ENCODE results near the gene TMEM41B. TPM values are rescaled to one million over a fixed set of nuclear protein-coding genes. Genes with fewer than 3 reads are reported as not detected.

The TMEM41B gene
- polyA plus RNA-seq, 1 donor (not counting 4 experiments of a cell fraction or from before 2014, with no cell fraction given), result 69.3 TPM

DNA sequence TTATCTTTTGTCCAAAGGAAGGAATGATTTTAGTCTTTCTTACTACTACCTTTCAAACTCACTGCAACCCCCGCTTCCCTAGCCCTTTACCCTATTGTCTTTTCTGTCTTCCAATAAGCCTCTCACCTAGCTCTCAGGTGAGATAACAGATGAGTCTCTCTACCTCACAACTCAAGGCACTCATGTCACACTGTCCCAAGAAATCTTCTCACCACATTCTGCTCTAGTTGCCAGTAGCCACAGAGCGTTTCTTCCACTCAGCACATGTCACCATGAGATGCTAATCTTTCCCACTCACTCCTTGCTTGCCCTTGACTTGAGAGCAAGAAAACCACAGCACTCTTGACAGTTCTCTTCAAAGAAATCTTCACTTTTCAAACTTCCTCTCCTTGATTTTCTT is 32.7 kb upstream of the TMEM41B start:
- Histone ChIP-seq H2AFZ (ENCODE audit: control insufficient read depth, low read length) (no peak overlapping the region), H3K27me3 (ENCODE audit: control insufficient read depth, extremely low read depth, insufficient read depth, low read length) (no peaks in the 10 kb centered on the region), H3K9ac (ENCODE audit: control insufficient read depth, extremely low read depth, insufficient read depth, low read length) (no peak overlapping the region), H3K9me1 (ENCODE audit: control insufficient read depth, extremely low read depth, insufficient read depth, low read length) (no peaks in the 10 kb centered on the region), H3K4me3 (ENCODE audit: control insufficient read depth in 2 of 3, extremely low read depth in 1 of 3, insufficient read depth in 2 of 3, low read depth in 1 of 3, low read length in 3 of 3) (no peak overlapping the region), H3K79me2 (ENCODE audit: control insufficient read depth, insufficient read depth, low read length) (no peaks in the 10 kb centered on the region), H3K4me2 (ENCODE audit: control insufficient read depth, extremely low read depth, insufficient read depth, low read depth, low read length) (no peak overlapping the region), H3K4me1 (ENCODE audit: control insufficient read depth, extremely low read depth, insufficient read depth, low read length) (peaks cover 4% of the 10 kb centered on the region), H4K20me1 (ENCODE audit: control insufficient read depth, extremely low read depth, insufficient read depth, low read length) (no peaks in the 10 kb centered on the region), H3K9me3 (ENCODE audit: control insufficient read depth, low read depth, low read length) (no peaks in the 10 kb centered on the region), H3K27ac (ENCODE audit: control insufficient read depth, insufficient read depth, low read length) (no peak overlapping the region), H3K36me3 (ENCODE audit: control insufficient read depth in 2 of 2, extremely low read depth in 1 of 2, insufficient read depth in 2 of 2, low read length in 2 of 2) (no peaks in the 10 kb centered on the region)
- TF ChIP-seq, protein P1, sequence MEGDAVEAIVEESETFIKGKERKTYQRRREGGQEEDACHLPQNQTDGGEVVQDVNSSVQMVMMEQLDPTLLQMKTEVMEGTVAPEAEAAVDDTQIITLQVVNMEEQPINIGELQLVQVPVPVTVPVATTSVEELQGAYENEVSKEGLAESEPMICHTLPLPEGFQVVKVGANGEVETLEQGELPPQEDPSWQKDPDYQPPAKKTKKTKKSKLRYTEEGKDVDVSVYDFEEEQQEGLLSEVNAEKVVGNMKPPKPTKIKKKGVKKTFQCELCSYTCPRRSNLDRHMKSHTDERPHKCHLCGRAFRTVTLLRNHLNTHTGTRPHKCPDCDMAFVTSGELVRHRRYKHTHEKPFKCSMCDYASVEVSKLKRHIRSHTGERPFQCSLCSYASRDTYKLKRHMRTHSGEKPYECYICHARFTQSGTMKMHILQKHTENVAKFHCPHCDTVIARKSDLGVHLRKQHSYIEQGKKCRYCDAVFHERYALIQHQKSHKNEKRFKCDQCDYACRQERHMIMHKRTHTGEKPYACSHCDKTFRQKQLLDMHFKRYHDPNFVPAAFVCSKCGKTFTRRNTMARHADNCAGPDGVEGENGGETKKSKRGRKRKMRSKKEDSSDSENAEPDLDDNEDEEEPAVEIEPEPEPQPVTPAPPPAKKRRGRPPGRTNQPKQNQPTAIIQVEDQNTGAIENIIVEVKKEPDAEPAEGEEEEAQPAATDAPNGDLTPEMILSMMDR (optimal IDR thresholded peaks at IDR 0.05 in 1 of 3, IDR thresholded peaks at IDR 0.05 in 1 of 3, conservative IDR thresholded peaks at IDR 0.05 in 1 of 3; ENCODE audit: extremely low read depth in 1 of 3, insufficient read depth in 2 of 3, low read length in 3 of 3), result no peak
- TF ChIP-seq EZH2 (IDR thresholded peaks at IDR 0.05; ENCODE audit: low read length), result no peak
- dilution Hi-C loops (cut with MboI; ENCODE audit: extremely low pct_ligation_motif_present, low sequenced_read_pairs), result no loop called here
- DNase-seq (ENCODE audit: low read depth, low spot score) (no peak), FAIRE-seq (no peak)

DNA sequence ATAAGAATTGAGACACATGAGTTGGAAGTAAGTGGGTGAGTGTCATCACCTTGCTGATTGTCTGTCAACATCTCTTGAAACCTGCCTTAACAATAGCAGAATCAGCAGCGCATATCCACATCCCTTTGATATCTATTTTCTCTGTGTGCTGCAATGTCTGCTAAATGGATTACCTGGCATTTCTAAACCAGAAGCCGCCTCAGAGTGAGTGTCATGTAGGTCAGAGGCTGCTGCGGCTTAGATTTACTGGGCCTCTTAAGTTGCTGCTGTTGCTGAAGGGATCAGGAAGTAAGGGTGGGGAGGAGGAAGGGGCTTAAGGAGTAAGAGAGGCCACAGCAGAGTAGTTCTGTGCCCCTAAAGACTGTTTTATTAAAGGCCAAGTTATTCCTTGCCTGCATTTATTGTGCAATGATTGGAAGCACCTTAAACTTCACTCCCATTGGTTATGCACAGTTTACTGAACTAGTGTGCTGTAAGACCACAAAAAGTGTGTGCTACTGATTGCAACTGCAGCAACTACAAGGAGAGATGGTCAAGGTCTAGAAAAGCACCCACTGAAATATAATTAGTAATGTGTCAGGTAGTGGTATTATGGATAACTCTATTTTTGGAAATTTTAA is 29.8 kb upstream of the TMEM41B start:
- no peak for TF ChIP-seq EZH2 (IDR thresholded peaks at IDR 0.05; ENCODE audit: low read length)
- TF ChIP-seq, protein P1 (optimal IDR thresholded peaks at IDR 0.05 in 1 of 3, IDR thresholded peaks at IDR 0.05 in 1 of 3, conservative IDR thresholded peaks at IDR 0.05 in 1 of 3; ENCODE audit: extremely low read depth in 1 of 3, insufficient read depth in 2 of 3, low read length in 3 of 3), result no peak
- Histone ChIP-seq H3K9me3 (ENCODE audit: control insufficient read depth, low read depth, low read length) (no peaks in the 10 kb centered on the region), H3K36me3 (ENCODE audit: control insufficient read depth in 2 of 2, extremely low read depth in 1 of 2, insufficient read depth in 2 of 2, low read length in 2 of 2) (no peaks in the 10 kb centered on the region), H3K4me3 (ENCODE audit: control insufficient read depth in 2 of 3, extremely low read depth in 1 of 3, insufficient read depth in 2 of 3, low read depth in 1 of 3, low read length in 3 of 3) (no peak overlapping the region), H3K4me2 (ENCODE audit: control insufficient read depth, extremely low read depth, insufficient read depth, low read depth, low read length) (no peak overlapping the region), H3K79me2 (ENCODE audit: control insufficient read depth, insufficient read depth, low read length) (no peaks in the 10 kb centered on the region), H3K9ac (ENCODE audit: control insufficient read depth, extremely low read depth, insufficient read depth, low read length) (no peak overlapping the region), H3K9me1 (ENCODE audit: control insufficient read depth, extremely low read depth, insufficient read depth, low read length) (no peaks in the 10 kb centered on the region), H3K27ac (ENCODE audit: control insufficient read depth, insufficient read depth, low read length) (no peak overlapping the region), H2AFZ (ENCODE audit: control insufficient read depth, low read length) (no peak overlapping the region), H3K27me3 (ENCODE audit: control insufficient read depth, extremely low read depth, insufficient read depth, low read length) (no peaks in the 10 kb centered on the region), H3K4me1 (ENCODE audit: control insufficient read depth, extremely low read depth, insufficient read depth, low read length) (no peaks in the 10 kb centered on the region), H4K20me1 (ENCODE audit: control insufficient read depth, extremely low read depth, insufficient read depth, low read length) (no peaks in the 10 kb centered on the region)
- FAIRE-seq (no peak), DNase-seq (ENCODE audit: low read depth, low spot score) (no peak)
- dilution Hi-C loops (cut with MboI; ENCODE audit: extremely low pct_ligation_motif_present, low sequenced_read_pairs), result no loop called here

All from keratinocyte (primary cell).